GM21515 (cell line): ENCODE measurements around the gene ANO3.

ENCODE experiments used
- ATAC-seq: cut with Tn5 transposase; IDR thresholded peaks from one replicate; pipeline ENCODE4 v1.9.1; 2021; ENCODE audit not compliant: unreplicated experiment

The ANO3 gene

GRCh38 chr11:26353010-26353409 lies 21.1 kb downstream of the ANO3 start:
- no peak for ATAC-seq

GRCh38 chr11:26359055-26359454 lies 27.1 kb downstream of the ANO3 start:
- ATAC-seq = no peak

- ATAC-seq = no peak
Observed at GRCh38 chr11:26365284-26365683, 33.4 kb downstream of the ANO3 start.

GRCh38 chr11:26377619-26378018 lies 45.7 kb downstream of the ANO3 start:
- no peak for ATAC-seq

GRCh38 chr11:26399336-26399735 lies 67.4 kb downstream of the ANO3 start:
- ATAC-seq = no peak

GRCh38 chr11:26410706-26411366 lies 78.9 kb downstream of the ANO3 start:
- ATAC-seq = no peak

GRCh38 chr11:26412955-26413354 lies 81.0 kb downstream of the ANO3 start:
- ATAC-seq = no peak

GRCh38 chr11:26418386-26418912 lies 86.5 kb downstream of the ANO3 start:
- no peak for ATAC-seq

- ATAC-seq = no peak
Observed at GRCh38 chr11:26420331-26420730, 88.4 kb downstream of the ANO3 start.

- no peak for ATAC-seq
Observed at GRCh38 chr11:26424255-26424654, 92.3 kb downstream of the ANO3 start.

GRCh38 chr11:26439854-26440253 lies 107.9 kb downstream of the ANO3 start:
- no peak for ATAC-seq

GRCh38 chr11:26442131-26442530 lies 110.2 kb downstream of the ANO3 start:
- ATAC-seq = no peak

- ATAC-seq = no peak
Observed at GRCh38 chr11:26443617-26444016, 111.7 kb downstream of the ANO3 start.

GRCh38 chr11:26457636-26458035 lies 125.7 kb downstream of the ANO3 start:
- ATAC-seq = no peak

- no peak for ATAC-seq
Observed at GRCh38 chr11:26465274-26465673, 133.3 kb downstream of the ANO3 start.

GRCh38 chr11:26467506-26467905 lies 135.6 kb downstream of the ANO3 start:
- ATAC-seq = no peak

- ATAC-seq = no peak
Observed at GRCh38 chr11:26470992-26471391, 139.1 kb downstream of the ANO3 start.

GRCh38 chr11:26473216-26474194 lies 141.6 kb downstream of the ANO3 start:
- no peak for ATAC-seq

GRCh38 chr11:26474401-26474800 lies 142.5 kb downstream of the ANO3 start:
- ATAC-seq = no peak

- no peak for ATAC-seq
Observed at GRCh38 chr11:26477396-26477795, 145.5 kb downstream of the ANO3 start.

- ATAC-seq = no peak
Observed at GRCh38 chr11:26478710-26479109, 146.8 kb downstream of the ANO3 start.

GRCh38 chr11:26480041-26480440 lies 148.1 kb downstream of the ANO3 start:
- no peak for ATAC-seq
